SK-N-MC (cell line): ENCODE data around the gene APOL2.
"Not testable (repeated sequence)": the region's sequence is repeated elsewhere in the genome, so short reads cannot be mapped to it uniquely, and the experiment has no call there.

Experiments
- EZH2 ChIP-seq: fragments of 200-600 bp; sonication (generic); IDR thresholded peaks from one replicate; pipeline ENCODE4 v1.6.1; 2017; ENCODE audit warnings: antibody characterized with exemption
- FOXP2 ChIP-seq: optimal IDR thresholded peaks from 2 replicates; pipeline ENCODE3; 2011; ENCODE audit warnings: mild to moderate bottlenecking, moderate library complexity; ENCODE audit not compliant: insufficient read depth; ENCODE audit errors: extremely low read length, control extremely low read depth
- POLR2AphosphoS5 ChIP-seq: IDR thresholded peaks from 2 replicates; pipeline ENCODE4 v1.6.1; 2012; ENCODE audit warnings: mild to moderate bottlenecking, low read depth, low read length, borderline replicate concordance

DNA sequence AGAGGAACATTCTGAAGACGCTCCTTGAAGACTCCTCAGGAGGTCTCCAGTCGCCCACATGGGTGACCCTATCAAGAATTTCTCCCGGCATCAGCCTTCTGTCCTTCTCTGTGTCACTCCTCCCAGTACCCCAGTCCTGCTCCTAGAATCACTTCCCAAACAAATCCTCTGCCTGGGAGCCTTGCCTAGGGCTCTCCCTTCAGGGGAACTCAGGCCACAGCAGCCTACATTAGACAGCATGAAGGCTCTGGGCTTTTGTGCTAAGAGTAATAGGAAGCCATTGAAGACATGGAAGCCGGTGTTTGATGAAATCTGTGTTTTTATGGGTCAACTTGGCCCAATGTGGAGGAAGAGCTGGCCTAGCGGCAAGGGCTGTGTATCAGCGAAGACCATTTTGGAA lies 51.5 kb downstream of the APOL2 start:
- TF ChIP-seq POLR2AphosphoS5, EZH2, FOXP2: not testable (repeated sequence)
